Mesenchymal stem cell (in vitro differentiated cells and primary cell): ENCODE data around the gene RHEX.
A peak's percentile ranks its signal among the peaks of the same experiment; 100 is the strongest.
"Not testable (repeated sequence)": the region's sequence is repeated elsewhere in the genome, so short reads cannot be mapped to it uniquely, and the experiment has no call there.

Experiments
- DNase-seq: peaks from one replicate; pipeline ENCODE4 v3.0.0-alpha.2; 2013
- H2AFZ ChIP-seq: one replicate; pipeline ENCODE4 v1.6.1; 2013; ENCODE audit warnings: low read depth, mild to moderate bottlenecking, control low read depth, inconsistent platforms, low read length, moderate library complexity
- H2AK5ac ChIP-seq: 2 replicates; pipeline ENCODE4 v1.6.1; 2013; ENCODE audit warnings: low read length, moderate library complexity, mild to moderate bottlenecking, inconsistent platforms; ENCODE audit not compliant: severe bottlenecking
- H2BK120ac ChIP-seq: one replicate; pipeline ENCODE4 v1.6.1; 2013; ENCODE audit warnings: low read depth, mild to moderate bottlenecking, inconsistent platforms, low read length, moderate library complexity
- H2BK12ac ChIP-seq, 2 experiments: one replicate each; pipeline ENCODE4 v1.6.1; 2013; ENCODE audit warnings: inconsistent platforms in 2 of 2, low read length in 2 of 2, mild to moderate bottlenecking in 2 of 2, moderate library complexity in 2 of 2, control low read depth in 1 of 2
- H2BK15ac ChIP-seq: one replicate; pipeline ENCODE4 v1.6.1; 2013; ENCODE audit warnings: mild to moderate bottlenecking, low read depth, inconsistent platforms; ENCODE audit not compliant: poor library complexity, severe bottlenecking
- H2BK5ac ChIP-seq: 2 replicates; pipeline ENCODE4 v1.6.1; 2013; ENCODE audit warnings: low read depth, mild to moderate bottlenecking, low read length, control low read depth, inconsistent platforms; ENCODE audit not compliant: poor library complexity, severe bottlenecking
- H3K14ac ChIP-seq, 2 experiments: one replicate each; pipeline ENCODE4 v1.6.1; 2013; ENCODE audit warnings: inconsistent platforms in 2 of 2, low read length in 2 of 2, control low read depth in 1 of 2, mild to moderate bottlenecking in 1 of 2, moderate library complexity in 1 of 2
- H3K18ac ChIP-seq, 2 experiments: one replicate each; pipeline ENCODE4 v1.6.1; 2013; ENCODE audit warnings: inconsistent platforms in 2 of 2, low read length in 2 of 2, control low read depth in 1 of 2, low read depth in 1 of 2, mild to moderate bottlenecking in 1 of 2
- H3K23ac ChIP-seq, 2 experiments: one replicate each; pipeline ENCODE4 v1.6.1; 2013; ENCODE audit warnings: inconsistent platforms in 2 of 2, low read length in 2 of 2, mild to moderate bottlenecking in 2 of 2, moderate library complexity in 2 of 2, control low read depth in 1 of 2
- H3K27ac ChIP-seq: 2 replicates; pipeline ENCODE4 v1.5.1; 2013; ENCODE audit warnings: mild to moderate bottlenecking, moderate library complexity, low read length, control low read depth, inconsistent platforms; ENCODE audit not compliant: poor library complexity, severe bottlenecking
- H3K27me3 ChIP-seq, 2 experiments: 2 replicates each; pipeline versions ENCODE4 v1.6.1 to v1.7.0; 2013; ENCODE audit warnings: low read length in 2 of 2, mild to moderate bottlenecking in 2 of 2, moderate library complexity in 2 of 2, control low read depth in 1 of 2, inconsistent platforms in 1 of 2; ENCODE audit not compliant: control insufficient read depth in 1 of 2, insufficient read depth in 1 of 2
- H3K36me3 ChIP-seq, 2 experiments: 2 replicates each; pipeline versions ENCODE4 v1.6.1 to v1.7.0; 2013; ENCODE audit warnings: low read length in 2 of 2, control low read depth in 1 of 2, inconsistent platforms in 1 of 2, low read depth in 1 of 2, mild to moderate bottlenecking in 1 of 2; ENCODE audit not compliant: insufficient read depth in 2 of 2, control insufficient read depth in 1 of 2
- H3K4ac ChIP-seq, 2 experiments: one replicate each; pipeline ENCODE4 v1.6.1; 2013; ENCODE audit warnings: inconsistent platforms in 2 of 2, low read length in 2 of 2, mild to moderate bottlenecking in 2 of 2, moderate library complexity in 2 of 2, control low read depth in 1 of 2, low read depth in 1 of 2
- H3K4me1 ChIP-seq: 2 replicates; pipeline ENCODE4 v1.6.1; 2013; ENCODE audit warnings: low read depth, low read length, control low read depth; ENCODE audit not compliant: control insufficient read depth, insufficient read depth
- H3K4me2 ChIP-seq: 2 replicates; pipeline ENCODE4 v1.6.1; 2013; ENCODE audit warnings: low read length, mild to moderate bottlenecking, inconsistent platforms; ENCODE audit not compliant: poor library complexity, severe bottlenecking
- H3K4me3 ChIP-seq, 2 experiments: 2 replicates each; pipeline versions ENCODE4 v1.5.1 to v1.7.0; 2013; ENCODE audit warnings: low read length in 2 of 2, mild to moderate bottlenecking in 2 of 2, control low read depth in 1 of 2, low read depth in 1 of 2; ENCODE audit not compliant: insufficient read depth in 1 of 2
- H3K79me1 ChIP-seq: replicated peaks from 2 replicates; pipeline ENCODE4 v1.6.1; 2013; ENCODE audit warnings: mild to moderate bottlenecking, control low read depth, low read length, inconsistent platforms; ENCODE audit not compliant: poor library complexity, severe bottlenecking
- H3K9ac ChIP-seq: 2 replicates; pipeline ENCODE4 v1.7.0; 2013; ENCODE audit warnings: mild to moderate bottlenecking, low read length, moderate library complexity
- H3K9me3 ChIP-seq: 2 replicates; pipeline ENCODE4 v1.7.0; 2013; ENCODE audit warnings: mild to moderate bottlenecking, low read length; ENCODE audit not compliant: control insufficient read depth
- H4K8ac ChIP-seq: one replicate; pipeline ENCODE4 v1.6.1; 2013; ENCODE audit warnings: inconsistent platforms, mild to moderate bottlenecking, low read length, moderate library complexity
- H4K91ac ChIP-seq: one replicate; pipeline ENCODE4 v1.6.1; 2013; ENCODE audit warnings: mild to moderate bottlenecking, low read length, inconsistent platforms
- WGBS: methylation state at CpG from one replicate; pipeline ENCODE4 v1.1.7; 2013; ENCODE audit warnings: mixed read lengths; 5-methylcytosine and 5-hydroxymethylcytosine counted together

Gene RHEX

GRCh38 chr1:206064501-206064900, 11.5 kb downstream of the RHEX start:
- H3K79me1 ChIP-seq, H4K8ac ChIP-seq, H3K4ac ChIP-seq, H3K9me3 ChIP-seq, H3K27ac ChIP-seq, H4K91ac ChIP-seq, H3K4me2 ChIP-seq, H2BK12ac ChIP-seq, H2BK5ac ChIP-seq, H2BK120ac ChIP-seq, H3K9ac ChIP-seq, H3K23ac ChIP-seq, H2BK15ac ChIP-seq, H3K4me3 ChIP-seq, DNase-seq, H2AK5ac ChIP-seq, H3K14ac ChIP-seq, H3K18ac ChIP-seq, H2AFZ ChIP-seq: not testable (repeated sequence)
- Histone ChIP-seq H3K36me3 (peaks cover 0 to 54% of the 10 kb centered on the region in 2 experiments), H3K27me3 (peaks cover 0 to 52% of the 10 kb centered on the region in 2 experiments), H3K4me1 (peaks cover 20% of the 10 kb centered on the region)
- WGBS, result 99% methylated on average over 16 of the region's 25 CpGs

GRCh38 chr1:206065547-206066145, 12.7 kb downstream of the RHEX start:
- H3K79me1 ChIP-seq, result peaks cover 5% of the 10 kb centered on the region
- H3K23ac ChIP-seq, result no peak overlapping the region
- no peak overlapping the region for H2AFZ ChIP-seq
- peaks cover 0 to 50% of the 10 kb centered on the region in 2 experiments for H3K27me3 ChIP-seq
- H2BK12ac ChIP-seq, result no peak overlapping the region
- H2BK15ac ChIP-seq, result no peak overlapping the region
- no peak overlapping the region for H4K91ac ChIP-seq
- peaks cover 4% of the 10 kb centered on the region for H3K9me3 ChIP-seq
- H3K4me1 ChIP-seq, result peaks cover 12% of the 10 kb centered on the region
- H2BK120ac ChIP-seq, result no peak overlapping the region
- no peak overlapping the region for H3K14ac ChIP-seq
- no peak overlapping the region for H3K4me3 ChIP-seq
- 87% methylated on average over 4 of the region's 4 CpGs for WGBS
- no peak overlapping the region for H2BK5ac ChIP-seq
- no peak overlapping the region for H3K18ac ChIP-seq
- H4K8ac ChIP-seq, result no peak overlapping the region
- no peak for DNase-seq
- no peak overlapping the region for H3K9ac ChIP-seq
- H3K27ac ChIP-seq, result no peak overlapping the region
- no peak overlapping the region for H2AK5ac ChIP-seq
- H3K4ac ChIP-seq, result no peak overlapping the region
- peaks cover 0 to 50% of the 10 kb centered on the region in 2 experiments for H3K36me3 ChIP-seq
- no peak overlapping the region for H3K4me2 ChIP-seq

GRCh38 chr1:206066479-206067171, 13.7 kb downstream of the RHEX start:
- Histone ChIP-seq H3K18ac (no peak overlapping the region), H3K4ac (no peak overlapping the region), H3K79me1 (peaks cover 7% of the 10 kb centered on the region), H3K36me3 (peaks cover 0 to 50% of the 10 kb centered on the region in 2 experiments), H3K27me3 (peaks cover 0 to 49% of the 10 kb centered on the region in 2 experiments), H2AK5ac (no peak overlapping the region), H4K8ac (no peak overlapping the region), H3K27ac (no peak overlapping the region), H3K9me3 (peaks cover 4% of the 10 kb centered on the region), H2BK12ac (no peak overlapping the region), H4K91ac (no peak overlapping the region), H3K14ac (no peak overlapping the region), H2AFZ (no peak overlapping the region), H2BK5ac (no peak overlapping the region), H2BK15ac (no peak overlapping the region), H3K4me2 (no peak overlapping the region), H3K23ac (no peak overlapping the region), H3K4me3 (no peak overlapping the region), H3K4me1 (peaks cover 8% of the 10 kb centered on the region), H2BK120ac (no peak overlapping the region), H3K9ac (no peak overlapping the region)
- peak; percentile 9 for DNase-seq
- 67% methylated on average over 6 of the region's 6 CpGs for WGBS

GRCh38 chr1:206067486-206068227, 14.7 kb downstream of the RHEX start:
- Histone ChIP-seq H3K9ac (no peak overlapping the region), H3K4me2 (no peak overlapping the region), H3K79me1 (peaks cover 7% of the 10 kb centered on the region), H2BK12ac (no peak overlapping the region), H4K91ac (no peak overlapping the region), H3K4ac (no peak overlapping the region), H3K23ac (no peak overlapping the region), H2BK120ac (no peak overlapping the region), H3K27ac (no peak overlapping the region), H3K27me3 (peaks cover 0 to 49% of the 10 kb centered on the region in 2 experiments), H3K4me3 (no peak overlapping the region), H2AFZ (no peak overlapping the region), H3K18ac (no peak overlapping the region), H3K36me3 (peaks cover 0 to 42% of the 10 kb centered on the region in 2 experiments), H2BK5ac (no peak overlapping the region), H3K9me3 (peaks cover 4% of the 10 kb centered on the region), H3K4me1 (peaks cover 4% of the 10 kb centered on the region), H4K8ac (no peak overlapping the region), H3K14ac (no peak overlapping the region), H2BK15ac (no peak overlapping the region), H2AK5ac (no peak overlapping the region)
- no peak for DNase-seq
- 83% methylated on average over 8 of the region's 8 CpGs for WGBS
